ENCODE data around the gene WASF2. TPM values are rescaled to one million over a fixed set of nuclear protein-coding genes. Genes with fewer than 3 reads are reported as not detected.

WASF2 gene
- total and polyA plus RNA-seq, 2 of the 4 experiments (the other 2 are of a cell fraction): 7.9 to 45.4 TPM

DNA sequence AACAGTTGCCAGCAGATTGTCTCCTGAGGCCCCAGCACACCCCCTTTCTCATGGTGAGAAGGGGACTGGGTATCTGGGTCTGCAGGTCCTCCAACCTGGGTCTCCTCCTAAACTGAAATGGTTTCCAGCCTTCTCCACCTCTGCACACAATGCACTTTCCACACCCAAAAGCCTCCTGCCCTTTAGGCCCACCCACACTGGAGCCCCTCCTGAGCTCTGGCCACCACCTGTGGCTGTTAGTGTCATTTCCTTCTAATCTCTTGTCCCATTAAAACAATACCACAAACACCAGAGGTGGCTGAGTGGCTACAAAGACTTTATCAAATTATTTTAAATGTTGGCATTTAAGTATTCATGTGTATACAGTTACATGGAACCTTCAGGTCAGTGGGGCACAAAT, 86.0 kb downstream of the WASF2 start:
- Histone ChIP-seq H3K79me1 (ENCODE audit: low read depth in 1 of 2, low read length in 2 of 2) (peaks cover 7 to 16% of the 10 kb centered on the region in 2 experiments; a peak in 1 of 4 replicates), H3K9me3 (ENCODE audit: control insufficient read depth, insufficient read depth, low read length) (no peaks in the 10 kb centered on the region), H2AK9ac (replicated peaks; ENCODE audit: low read depth, low read length, poor library complexity) (no peak overlapping the region), H3K4me1 (ENCODE audit: control insufficient read depth, insufficient read depth, low read length) (peaks cover 18% of the 10 kb centered on the region), H4K5ac (ENCODE audit: low read depth, low read length) (no peak overlapping the region), H3K36me3 (ENCODE audit: control insufficient read depth, insufficient read depth, low read length) (peaks cover 21% of the 10 kb centered on the region), H2AK5ac (ENCODE audit: low read depth, low read length) (no peak overlapping the region), H3K9ac (ENCODE audit: low read depth, low read length) (no peak overlapping the region), H3K18ac (ENCODE audit: low read depth, low read length) (no peak overlapping the region), H4K8ac (ENCODE audit: low read depth in 2 of 2, low read length in 2 of 2) (peak overlapping the region in 1 of 2 experiments; percentile 17; a peak in 1 of 4 replicates), H4K91ac (ENCODE audit: insufficient read depth, low read depth, low read length) (no peak overlapping the region), H3K27me3 (ENCODE audit: control insufficient read depth, insufficient read depth, low read length) (no peaks in the 10 kb centered on the region), H2BK20ac (ENCODE audit: low read depth, low read length) (no peak overlapping the region), H2BK5ac (ENCODE audit: low read depth, low read length, poor library complexity, severe bottlenecking) (no peak overlapping the region), H2BK15ac (ENCODE audit: low read depth, low read length) (no peak overlapping the region), H3K56ac (ENCODE audit: extremely low read depth, insufficient read depth, low read length) (no peak overlapping the region), H3K9me1 (ENCODE audit: insufficient read depth, low read length) (peaks cover 14% of the 10 kb centered on the region), H2AFZ (replicated peaks; ENCODE audit: low read length, poor library complexity) (no peak overlapping the region), H4K20me1 (ENCODE audit: insufficient read depth, low read length) (peaks cover 12% of the 10 kb centered on the region; the same call in 1 of the 2 replicates), H3K14ac (replicated peaks; ENCODE audit: low read depth, low read length) (0 out of 2 replicates have a peak overlapping the region, but pooled peaks have one; percentile 14), H2BK120ac (ENCODE audit: low read depth, low read length) (no peak overlapping the region), H3K4me2 (ENCODE audit: low read depth, low read length) (no peak overlapping the region), H3K4ac (ENCODE audit: low read depth, low read length) (peak overlapping the region; percentile 40; the same call in 1 of the 2 replicates), H3K23ac (ENCODE audit: low read depth, low read length) (no peak overlapping the region), H3K27ac (ENCODE audit: insufficient read depth, low read length) (no peak overlapping the region), H3K4me3 (ENCODE audit: insufficient read depth, low read depth, low read length) (no peak overlapping the region)
- ATAC-seq (ENCODE audit: low read depth) (no peak), DNase-seq (no peak)
- POLR2A ChIA-PET (ENCODE audit: unreplicated experiment): no interaction called here
- no peak for TF ChIP-seq FOS (IDR thresholded peaks at IDR 0.05; ENCODE audit: low read depth, low read length)
- TF ChIP-seq MXI1 (IDR thresholded peaks at IDR 0.05; ENCODE audit: borderline replicate concordance, low read depth, low read length): no peak
- TF ChIP-seq, protein P1, sequence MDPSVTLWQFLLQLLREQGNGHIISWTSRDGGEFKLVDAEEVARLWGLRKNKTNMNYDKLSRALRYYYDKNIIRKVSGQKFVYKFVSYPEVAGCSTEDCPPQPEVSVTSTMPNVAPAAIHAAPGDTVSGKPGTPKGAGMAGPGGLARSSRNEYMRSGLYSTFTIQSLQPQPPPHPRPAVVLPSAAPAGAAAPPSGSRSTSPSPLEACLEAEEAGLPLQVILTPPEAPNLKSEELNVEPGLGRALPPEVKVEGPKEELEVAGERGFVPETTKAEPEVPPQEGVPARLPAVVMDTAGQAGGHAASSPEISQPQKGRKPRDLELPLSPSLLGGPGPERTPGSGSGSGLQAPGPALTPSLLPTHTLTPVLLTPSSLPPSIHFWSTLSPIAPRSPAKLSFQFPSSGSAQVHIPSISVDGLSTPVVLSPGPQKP (IDR thresholded peaks at IDR 0.05; ENCODE audit: borderline replicate concordance, low read depth, low read length): no peak
- no peak for TF ChIP-seq RCOR1 (IDR thresholded peaks at IDR 0.05; ENCODE audit: insufficient replicate concordance, low read length)
- no peak for TF ChIP-seq RAD21 (IDR thresholded peaks at IDR 0.05; ENCODE audit: low read length)
- intact Hi-C loops (cut with micrococcal nuclease): no loop called here
- CTCF ChIA-PET: no interaction called here
- dilution Hi-C loops (cut with HindIII; ENCODE audit: low sequenced_read_pairs, unreplicated experiment): no loop called here
- in situ Hi-C loops (cut with MboI; ENCODE audit: low sequenced_read_pairs): no loop called here
- BruUV-seq (replicated peaks): no TSS peak
